Neural cell (in vitro differentiated cells): ENCODE measurements around the gene DPP7. TPM values are rescaled to one million over a fixed set of nuclear protein-coding genes. Genes with fewer than 3 reads are reported as not detected.

Experiments
- H2AFZ ChIP-seq: fragments of 200-600, 300-800 bp; sonication (generic), shearing (Covaris generic); 2 replicates; pipeline ENCODE4 v1.6.0; 2014; ENCODE audit warnings: low read depth, mild to moderate bottlenecking, antibody characterized with exemption, low read length, moderate library complexity
- H3F3A ChIP-seq: fragments of 200-600 bp; shearing (Covaris generic); 2 replicates; pipeline ENCODE4 v1.6.1; 2016; ENCODE audit warnings: mild to moderate bottlenecking, moderate library complexity, mixed read lengths, antibody characterized with exemption, low read length; ENCODE audit not compliant: insufficient read depth, poor library complexity, severe bottlenecking
- H3K27ac ChIP-seq: fragments of 200-600, 300-800 bp; sonication (generic), shearing (Covaris generic); 2 replicates; pipeline ENCODE4 v1.5.1; 2014; ENCODE audit warnings: mild to moderate bottlenecking, low read length, moderate library complexity
- H3K27me3 ChIP-seq: fragments of 300-800, 200-600 bp; sonication (generic), shearing (Covaris generic); 2 replicates; pipeline ENCODE4 v1.6.0; 2014; ENCODE audit warnings: mild to moderate bottlenecking, low read depth, low read length, moderate library complexity; ENCODE audit not compliant: insufficient read depth
- H3K36me3 ChIP-seq: fragments of 300-800, 200-600 bp; sonication (generic), shearing (Covaris generic); 2 replicates; pipeline ENCODE4 v1.5.1; 2014; ENCODE audit warnings: mild to moderate bottlenecking, antibody characterized with exemption, low read length, moderate library complexity; ENCODE audit not compliant: insufficient read depth
- H3K4me2 ChIP-seq: fragments of 300-800, 200-600 bp; sonication (generic), shearing (Covaris generic); 2 replicates; pipeline ENCODE4 v1.6.0; 2014; ENCODE audit warnings: mild to moderate bottlenecking, low read length
- H3K4me3 ChIP-seq: fragments of 300-800, 200-600 bp; sonication (generic), shearing (Covaris generic); 2 replicates; pipeline ENCODE4 v1.5.1; 2014; ENCODE audit warnings: mild to moderate bottlenecking, low read length, moderate library complexity
- H3K79me2 ChIP-seq: fragments of 200-600 bp; shearing (Covaris generic); replicated peaks from 2 replicates; pipeline ENCODE4 v1.6.0; 2014; ENCODE audit warnings: mild to moderate bottlenecking, low read length, moderate library complexity; ENCODE audit not compliant: insufficient read depth
- H3K9ac ChIP-seq: fragments of 300-800, 200-600 bp; sonication (generic), shearing (Covaris generic); 2 replicates; pipeline ENCODE4 v1.6.1; 2016; ENCODE audit warnings: mild to moderate bottlenecking, low read length, mixed read lengths
- H3K9me2 ChIP-seq: fragments of 200-600 bp; shearing (Covaris generic); 2 replicates; pipeline ENCODE4 v1.6.1; 2016; ENCODE audit warnings: mild to moderate bottlenecking, low read length, mixed read lengths; ENCODE audit not compliant: insufficient read depth
- H3K9me3 ChIP-seq: fragments of 200-600, 300-800 bp; sonication (generic), shearing (Covaris generic); 2 replicates; pipeline ENCODE4 v1.6.1; 2016; ENCODE audit warnings: mild to moderate bottlenecking, mixed run types, low read length, moderate library complexity, mixed read lengths
- H4K20me1 ChIP-seq: fragments of 200-600 bp; shearing (Covaris generic); 2 replicates; pipeline ENCODE4 v1.6.1; 2016; ENCODE audit warnings: mild to moderate bottlenecking, mixed run types; ENCODE audit not compliant: insufficient read depth
- CTCF ChIP-seq: fragments of 450-650 bp; IDR thresholded peaks from 2 replicates; pipeline ENCODE4 v1.5.1; 2014; ENCODE audit warnings: antibody characterized with exemption, mild to moderate bottlenecking, moderate library complexity; ENCODE audit not compliant: poor library complexity, severe bottlenecking
- EP300 ChIP-seq: fragments of 450-650 bp; conservative IDR thresholded peaks from 2 replicates; pipeline ENCODE4 v1.6.1; 2014; ENCODE audit warnings: antibody characterized with exemption, mild to moderate bottlenecking, moderate library complexity; ENCODE audit not compliant: poor library complexity, severe bottlenecking
- EZH2 ChIP-seq: fragments of 200-600, 300-800 bp; shearing (Covaris generic), sonication (generic); IDR thresholded peaks from 2 replicates; pipeline ENCODE4 v1.6.1; 2014; ENCODE audit warnings: antibody characterized with exemption, low read length, borderline replicate concordance, mild to moderate bottlenecking; ENCODE audit not compliant: insufficient read depth, poor library complexity, severe bottlenecking
- MXI1 ChIP-seq: fragments of 450-650 bp; conservative IDR thresholded peaks from 2 replicates; pipeline ENCODE4 v1.6.1; 2014; ENCODE audit warnings: antibody characterized with exemption, mild to moderate bottlenecking; ENCODE audit not compliant: poor library complexity, severe bottlenecking
- POLR2AphosphoS5 ChIP-seq: IDR thresholded peaks from 2 replicates; pipeline ENCODE4 v1.6.1; 2012
- RAD21 ChIP-seq: fragments of 450-650 bp; conservative IDR thresholded peaks from 2 replicates; pipeline ENCODE4 v1.6.1; 2014; ENCODE audit warnings: antibody characterized with exemption, mild to moderate bottlenecking, moderate library complexity
- REST ChIP-seq: IDR thresholded peaks from 2 replicates; pipeline ENCODE4 v1.6.1; 2012; ENCODE audit warnings: borderline replicate concordance
- SMC3 ChIP-seq: fragments of 450-650 bp; conservative IDR thresholded peaks from 2 replicates; pipeline ENCODE4 v1.6.1; 2014; ENCODE audit warnings: antibody characterized with exemption, mild to moderate bottlenecking, moderate library complexity; ENCODE audit not compliant: poor library complexity
- TAF1 ChIP-seq: IDR thresholded peaks from 2 replicates; pipeline ENCODE4 v1.6.1; 2012; ENCODE audit warnings: low read depth
- polyA plus RNA-seq: library from polyadenylated mRNA; depleted of rRNA; stranded (reverse); fragments of >200 nt; gene quantifications from 2 replicates; pipeline ENCODE4 v1.2.3, GENCODE V29; 2014

The DPP7 gene
- polyA plus RNA-seq, 1 donor from 2014 or later, result 23.3 TPM

GRCh38 chr9:137085920-137086530, 28.5 kb downstream of the DPP7 start:
- Histone ChIP-seq H3K27ac (no peak overlapping the region), H3K4me3 (peak overlapping the region; percentile 79), H3K9me2 (no peaks in the 10 kb centered on the region), H3K9ac (peak overlapping the region; percentile 74), H3K9me3 (no peaks in the 10 kb centered on the region), H4K20me1 (no peaks in the 10 kb centered on the region), H3F3A (no peaks in the 10 kb centered on the region), H3K27me3 (peaks cover 18% of the 10 kb centered on the region), H3K4me2 (peak overlapping the region; percentile 65), H3K36me3 (no peaks in the 10 kb centered on the region), H2AFZ (peak overlapping the region; percentile 29), H3K79me2 (peaks cover 3% of the 10 kb centered on the region)
- no peak for TF ChIP-seq SMC3
- no peak for TF ChIP-seq TAF1
- no peak for TF ChIP-seq CTCF
- no peak for TF ChIP-seq RAD21
- TF ChIP-seq POLR2AphosphoS5, result no peak
- TF ChIP-seq REST, result no peak
- TF ChIP-seq EZH2, result no peak
- no peak for TF ChIP-seq MXI1
- no peak for TF ChIP-seq EP300

- Histone ChIP-seq H3K4me3 (no peak overlapping the region), H3K9ac (no peak overlapping the region), H3F3A (no peaks in the 10 kb centered on the region), H3K9me3 (no peaks in the 10 kb centered on the region), H3K27ac (no peak overlapping the region), H4K20me1 (no peaks in the 10 kb centered on the region), H3K27me3 (peaks cover 33% of the 10 kb centered on the region), H2AFZ (no peak overlapping the region), H3K4me2 (no peak overlapping the region), H3K79me2 (peaks cover 3% of the 10 kb centered on the region), H3K36me3 (no peaks in the 10 kb centered on the region), H3K9me2 (no peaks in the 10 kb centered on the region)
- no peak for TF ChIP-seq CTCF
- TF ChIP-seq MXI1, result no peak
- no peak for TF ChIP-seq POLR2AphosphoS5
- TF ChIP-seq EP300, result no peak
- no peak for TF ChIP-seq SMC3
- no peak for TF ChIP-seq TAF1
- TF ChIP-seq EZH2, result no peak
- no peak for TF ChIP-seq RAD21
- no peak for TF ChIP-seq REST
Observed at GRCh38 chr9:137084526-137084925, 30.0 kb downstream of the DPP7 start.
